Peyer's patch (tissue), 4 donors: Measurements from ENCODE around the gene IL22RA1. TPM values are rescaled to one million over a fixed set of nuclear protein-coding genes. Genes with fewer than 3 reads are reported as not detected.

Source experiments
- DNase-seq, 3 donors: peaks; one replicate each; pipeline ENCODE4 v3.0.0-alpha.2; 2017 to 2019
- H3K27ac ChIP-seq, 4 donors: fragments of 200-600 bp; sonication (generic); one replicate each; pipeline ENCODE4 v1.5.1; 2016 to 2019
- H3K27me3 ChIP-seq, 2 donors: fragments of 200-600 bp; sonication (generic); one replicate each; pipeline ENCODE4 v1.5.1; 2019
- H3K36me3 ChIP-seq, 3 donors: fragments of 200-600 bp; sonication (generic); one replicate each; pipeline ENCODE4 v1.5.1; 2016 to 2019
- H3K4me1 ChIP-seq, 4 donors: fragments of 200-600 bp; sonication (generic); one replicate each; pipeline ENCODE4 v1.5.1; 2016 to 2019
- H3K4me3 ChIP-seq, 4 donors: fragments of 200-600 bp; sonication (generic); 1 replicate in 3 of 4; 2 replicates in 1 of 4; pipeline ENCODE4 v1.5.1; 2016 to 2019; ENCODE audit warnings: mild to moderate bottlenecking in 1 of 4
- H3K9me3 ChIP-seq, 4 donors: fragments of 200-600 bp; sonication (generic); one replicate each; pipeline ENCODE4 v1.5.1; 2016 to 2019; ENCODE audit warnings: mild to moderate bottlenecking in 1 of 4
- POLR2A ChIP-seq, 2 donors: fragments of 450-650 bp; IDR thresholded peaks; one replicate each; pipeline ENCODE4 v1.5.1; 2017; ENCODE audit warnings: antibody characterized with exemption in 2 of 2, mild to moderate bottlenecking in 2 of 2, moderate library complexity in 2 of 2
- total RNA-seq, 4 donors: library from RNA; depleted of rRNA; stranded (reverse); fragments of >200 nt; gene quantifications; one replicate each; pipeline ENCODE4 v1.1.0, GENCODE V29; 2016
- TF ChIP-seq, protein P1 (sequence below), 6 experiments: fragments of 450-650 bp in 4 of 6; fragments of 200-600 bp in 2 of 6; sonication (generic) in 1 of 6; IDR thresholded peaks; one replicate each; pipeline ENCODE4 v1.5.1; 2017 to 2019; ENCODE audit warnings: antibody characterized with exemption in 6 of 6, mild to moderate bottlenecking in 3 of 6, moderate library complexity in 1 of 6

Gene IL22RA1
- total RNA-seq, 4 donors from 2014 or later: 9.9 to 87.9 (median 74.5) TPM

- Histone ChIP-seq H3K4me1 (peaks cover 0 to 23% (median 2%) of the 10 kb centered on the region in 4 donors), H3K27ac (no peak overlapping the region), H3K4me3 (no peak overlapping the region), H3K36me3 (peaks cover 0 to 24% (median 0%) of the 10 kb centered on the region in 3 donors), H3K27me3 (no peaks in the 10 kb centered on the region), H3K9me3 (no peaks in the 10 kb centered on the region)
- DNase-seq: no peak
- TF ChIP-seq, protein P1, sequence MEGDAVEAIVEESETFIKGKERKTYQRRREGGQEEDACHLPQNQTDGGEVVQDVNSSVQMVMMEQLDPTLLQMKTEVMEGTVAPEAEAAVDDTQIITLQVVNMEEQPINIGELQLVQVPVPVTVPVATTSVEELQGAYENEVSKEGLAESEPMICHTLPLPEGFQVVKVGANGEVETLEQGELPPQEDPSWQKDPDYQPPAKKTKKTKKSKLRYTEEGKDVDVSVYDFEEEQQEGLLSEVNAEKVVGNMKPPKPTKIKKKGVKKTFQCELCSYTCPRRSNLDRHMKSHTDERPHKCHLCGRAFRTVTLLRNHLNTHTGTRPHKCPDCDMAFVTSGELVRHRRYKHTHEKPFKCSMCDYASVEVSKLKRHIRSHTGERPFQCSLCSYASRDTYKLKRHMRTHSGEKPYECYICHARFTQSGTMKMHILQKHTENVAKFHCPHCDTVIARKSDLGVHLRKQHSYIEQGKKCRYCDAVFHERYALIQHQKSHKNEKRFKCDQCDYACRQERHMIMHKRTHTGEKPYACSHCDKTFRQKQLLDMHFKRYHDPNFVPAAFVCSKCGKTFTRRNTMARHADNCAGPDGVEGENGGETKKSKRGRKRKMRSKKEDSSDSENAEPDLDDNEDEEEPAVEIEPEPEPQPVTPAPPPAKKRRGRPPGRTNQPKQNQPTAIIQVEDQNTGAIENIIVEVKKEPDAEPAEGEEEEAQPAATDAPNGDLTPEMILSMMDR (IDR thresholded peaks at IDR 0.05): no peak
- TF ChIP-seq POLR2A (IDR thresholded peaks at IDR 0.05): no peak
These were observed 22.6 kb upstream of the IL22RA1 start for GRCh38 chr1:24165500-24165899.

- no peak for TF ChIP-seq POLR2A (IDR thresholded peaks at IDR 0.05)
- TF ChIP-seq, protein P1 (IDR thresholded peaks at IDR 0.05): no peak
- H3K9me3 ChIP-seq: no peaks in the 10 kb centered on the region
- H3K4me1 ChIP-seq: peaks cover 0 to 24% (median 2%) of the 10 kb centered on the region in 4 donors
- peak overlapping the region in 3 of 4 donors; percentile 41 to 66 (median 63) for H3K27ac ChIP-seq
- DNase-seq: peak in 1 of 3 donors; percentile 34
- no peaks in the 10 kb centered on the region for H3K27me3 ChIP-seq
- H3K4me3 ChIP-seq: no peak overlapping the region
- H3K36me3 ChIP-seq: peaks cover 0 to 28% (median 0%) of the 10 kb centered on the region in 3 donors
These were observed 21.1 kb upstream of the IL22RA1 start for GRCh38 chr1:24164004-24164403.

DNA sequence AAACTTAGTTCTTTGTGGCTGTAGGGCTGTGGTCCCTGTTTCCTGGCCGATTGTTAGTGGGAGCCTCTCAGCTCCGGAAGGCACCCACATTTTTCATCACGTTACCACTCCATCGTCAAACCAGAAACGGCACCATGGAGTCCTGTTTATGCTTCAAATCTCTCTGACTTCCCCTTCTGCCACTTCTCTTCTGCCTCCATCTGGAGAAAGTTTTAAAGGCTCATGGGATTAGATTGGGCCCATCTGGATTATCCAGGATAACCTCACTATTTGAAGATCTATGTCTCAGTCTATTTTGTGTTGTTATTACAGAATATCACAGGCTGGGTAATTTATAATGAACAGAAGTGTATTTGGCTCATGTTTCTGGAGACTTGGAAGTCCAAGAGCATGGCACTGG is 19.3 kb upstream of the IL22RA1 start:
- peak overlapping the region in 2 of 4 donors; percentile 48 to 77 for H3K27ac ChIP-seq
- peaks cover 0 to 24% (median 2%) of the 10 kb centered on the region in 4 donors for H3K4me1 ChIP-seq
- no peak for DNase-seq
- TF ChIP-seq, protein P1 (IDR thresholded peaks at IDR 0.05): no peak
- TF ChIP-seq POLR2A (IDR thresholded peaks at IDR 0.05): no peak
- H3K36me3 ChIP-seq: peaks cover 0 to 31% (median 0%) of the 10 kb centered on the region in 3 donors
- no peaks in the 10 kb centered on the region for H3K9me3 ChIP-seq
- H3K4me3 ChIP-seq: no peak overlapping the region
- H3K27me3 ChIP-seq: no peaks in the 10 kb centered on the region

DNA sequence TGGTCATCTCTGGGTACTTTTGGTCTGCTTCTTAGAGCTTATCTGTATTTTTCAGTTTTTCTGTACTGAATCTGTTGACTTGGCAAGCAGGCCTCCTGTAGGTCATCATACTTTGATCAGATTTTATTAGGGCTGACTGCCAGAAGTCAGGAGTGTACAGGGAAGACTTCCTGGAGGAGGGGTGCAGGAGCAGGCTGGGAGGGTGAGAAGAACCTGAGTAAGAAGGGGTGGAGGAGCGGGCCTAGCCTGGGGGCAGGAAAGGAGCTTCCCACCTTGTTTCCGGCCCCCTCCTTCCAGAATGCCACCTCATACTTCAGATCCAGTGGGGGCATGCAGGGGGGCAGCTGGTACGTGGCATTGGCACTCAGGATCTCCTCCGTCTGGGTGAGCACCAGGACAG is 18.3 kb upstream of the IL22RA1 start:
- Histone ChIP-seq H3K27me3 (no peaks in the 10 kb centered on the region), H3K4me3 (no peak overlapping the region), H3K4me1 (peaks cover 0 to 24% (median 2%) of the 10 kb centered on the region in 4 donors), H3K27ac (peak overlapping the region in 3 of 4 donors; percentile 5 to 77 (median 48)), H3K36me3 (peaks cover 0 to 37% (median 0%) of the 10 kb centered on the region in 3 donors), H3K9me3 (no peaks in the 10 kb centered on the region)
- DNase-seq: peak in 1 of 3 donors; percentile 60
- TF ChIP-seq, protein P1 (IDR thresholded peaks at IDR 0.05): no peak
- TF ChIP-seq POLR2A (IDR thresholded peaks at IDR 0.05): no peak

DNA sequence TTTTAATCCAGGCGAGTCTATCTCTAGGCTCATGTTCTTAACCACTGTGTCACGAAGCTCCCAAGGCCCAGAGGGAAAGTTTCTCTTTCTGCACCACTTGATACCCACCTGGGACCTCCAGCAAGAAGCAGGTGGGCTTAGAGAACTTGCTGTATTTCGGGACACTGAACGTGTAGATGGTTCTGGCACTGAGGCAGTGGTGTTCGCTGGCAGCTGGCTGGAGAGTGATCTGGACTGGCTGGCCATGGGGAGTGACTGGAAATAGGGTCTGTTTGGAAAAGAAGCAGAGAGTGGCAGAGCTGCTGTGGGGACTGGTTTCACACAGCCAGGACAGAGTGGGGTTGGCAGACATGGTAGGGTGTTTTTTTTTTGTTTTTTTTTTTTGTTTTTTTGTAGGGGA is 16.4 kb upstream of the IL22RA1 start:
- Histone ChIP-seq H3K36me3 (peaks cover 0 to 31% (median 0%) of the 10 kb centered on the region in 3 donors), H3K27me3 (no peaks in the 10 kb centered on the region), H3K4me3 (no peak overlapping the region), H3K27ac (no peak overlapping the region), H3K9me3 (no peaks in the 10 kb centered on the region), H3K4me1 (peaks cover 0 to 21% (median 2%) of the 10 kb centered on the region in 4 donors)
- DNase-seq: peak in 1 of 3 donors; percentile 10
- TF ChIP-seq, protein P1 (IDR thresholded peaks at IDR 0.05): no peak
- TF ChIP-seq POLR2A (IDR thresholded peaks at IDR 0.05): no peak
